ENCODE measurements around the gene MYCBP.

MYCBP gene

DNA sequence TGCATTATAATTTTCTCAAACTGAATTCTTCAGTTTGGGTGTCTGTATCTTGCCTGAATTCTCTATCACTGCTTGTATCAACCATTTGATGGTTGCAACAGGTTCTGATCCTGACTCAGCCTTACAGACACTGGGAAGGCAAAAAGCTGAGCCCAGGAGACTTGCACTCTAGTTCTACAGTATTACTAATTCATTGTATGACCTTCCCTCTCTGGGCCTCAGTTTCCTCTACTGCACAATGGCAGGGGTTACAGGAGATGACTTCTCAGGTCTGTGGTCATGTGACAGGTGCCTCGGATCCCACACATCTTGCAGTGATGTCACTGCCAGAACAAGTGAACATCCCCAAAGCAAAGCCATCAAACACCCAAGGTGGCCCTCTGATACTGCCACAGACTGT, 52.3 kb downstream of the MYCBP start:
- no peak for DNase-seq (ENCODE audit: low read depth in 2 of 2)

DNA sequence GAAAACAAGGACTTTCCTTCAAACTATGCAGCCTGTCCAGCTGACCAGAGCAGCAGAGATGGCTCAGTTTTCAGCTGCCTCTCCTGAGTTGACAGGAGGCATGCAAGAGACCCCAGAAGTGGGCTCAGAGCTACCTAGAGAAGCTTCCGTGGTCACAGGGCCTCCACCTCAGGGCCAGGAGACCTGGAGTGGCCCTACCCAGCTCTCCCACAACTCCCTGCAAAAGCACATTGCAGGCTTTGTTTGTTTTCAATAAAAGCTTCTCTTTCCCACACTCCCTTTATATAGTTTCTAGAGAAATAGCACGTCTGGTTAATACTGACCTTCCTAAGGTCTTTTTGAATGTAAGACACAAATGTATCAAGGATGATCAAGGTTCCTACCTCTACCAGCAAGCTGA, 53.6 kb downstream of the MYCBP start:
- no peak for DNase-seq (ENCODE audit: low read depth in 2 of 2)

DNA sequence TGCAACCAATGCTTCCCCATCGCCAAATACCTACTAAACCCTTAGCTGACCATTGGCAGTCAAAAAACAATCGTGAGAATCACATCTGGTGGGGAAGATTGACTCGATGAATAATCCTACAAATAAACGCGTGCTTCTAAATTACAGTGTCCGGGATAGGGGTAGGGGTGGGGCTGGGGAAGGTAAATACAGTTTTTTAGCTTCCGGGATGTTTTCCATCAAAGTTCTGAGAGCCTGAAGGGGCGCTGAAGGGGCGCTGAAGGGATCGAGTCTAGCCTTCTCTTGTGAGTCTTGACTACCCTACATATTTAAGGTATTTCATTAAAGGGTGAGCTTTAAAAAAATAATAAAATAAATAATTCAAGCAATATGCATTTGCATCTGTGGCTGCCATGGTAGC, 54.1 kb downstream of the MYCBP start:
- no peak for DNase-seq (ENCODE audit: low read depth in 2 of 2)

DNA sequence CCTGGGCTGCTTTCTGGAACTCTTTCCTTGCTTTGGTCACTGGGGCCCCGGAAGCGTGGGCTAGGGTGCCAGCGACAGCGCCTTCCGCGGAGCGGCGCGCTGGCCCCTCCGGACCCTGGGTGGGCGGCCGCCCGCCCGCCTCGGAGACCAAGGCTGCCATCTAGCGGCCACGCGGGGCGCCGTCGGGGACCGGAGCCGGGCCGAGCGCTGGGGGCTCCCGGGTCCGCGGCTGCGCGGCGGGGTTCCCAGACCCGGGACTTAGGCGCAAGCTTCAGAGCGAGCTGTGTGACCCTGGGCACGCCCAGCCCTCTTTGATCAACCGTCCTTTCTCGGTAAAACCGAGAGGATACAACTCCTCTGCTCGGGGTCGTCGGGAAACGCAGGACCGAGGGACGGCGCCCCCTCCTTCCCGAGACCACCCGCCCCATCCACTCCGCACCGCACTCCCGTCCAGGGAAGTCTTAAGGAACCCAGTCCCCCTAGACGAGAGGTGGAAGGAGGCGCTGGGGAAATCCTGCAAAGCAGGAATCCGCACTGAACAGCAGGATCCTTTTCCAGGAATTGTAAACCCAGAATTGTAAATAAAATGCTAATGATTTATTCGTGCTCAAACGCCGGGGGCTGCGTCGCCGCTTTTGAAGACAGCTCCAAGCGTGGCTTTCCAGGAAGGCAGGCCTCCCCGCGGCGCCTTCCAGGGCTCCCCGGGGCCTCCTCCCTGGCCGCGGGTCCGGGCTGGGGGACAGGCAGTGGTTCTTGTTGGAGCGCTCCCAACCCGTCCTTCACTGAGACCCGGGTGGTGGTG, 54.8 kb downstream of the MYCBP start:
- peak in 1 of 2 donors; percentile 9 for DNase-seq (ENCODE audit: low read depth in 2 of 2)

DNA sequence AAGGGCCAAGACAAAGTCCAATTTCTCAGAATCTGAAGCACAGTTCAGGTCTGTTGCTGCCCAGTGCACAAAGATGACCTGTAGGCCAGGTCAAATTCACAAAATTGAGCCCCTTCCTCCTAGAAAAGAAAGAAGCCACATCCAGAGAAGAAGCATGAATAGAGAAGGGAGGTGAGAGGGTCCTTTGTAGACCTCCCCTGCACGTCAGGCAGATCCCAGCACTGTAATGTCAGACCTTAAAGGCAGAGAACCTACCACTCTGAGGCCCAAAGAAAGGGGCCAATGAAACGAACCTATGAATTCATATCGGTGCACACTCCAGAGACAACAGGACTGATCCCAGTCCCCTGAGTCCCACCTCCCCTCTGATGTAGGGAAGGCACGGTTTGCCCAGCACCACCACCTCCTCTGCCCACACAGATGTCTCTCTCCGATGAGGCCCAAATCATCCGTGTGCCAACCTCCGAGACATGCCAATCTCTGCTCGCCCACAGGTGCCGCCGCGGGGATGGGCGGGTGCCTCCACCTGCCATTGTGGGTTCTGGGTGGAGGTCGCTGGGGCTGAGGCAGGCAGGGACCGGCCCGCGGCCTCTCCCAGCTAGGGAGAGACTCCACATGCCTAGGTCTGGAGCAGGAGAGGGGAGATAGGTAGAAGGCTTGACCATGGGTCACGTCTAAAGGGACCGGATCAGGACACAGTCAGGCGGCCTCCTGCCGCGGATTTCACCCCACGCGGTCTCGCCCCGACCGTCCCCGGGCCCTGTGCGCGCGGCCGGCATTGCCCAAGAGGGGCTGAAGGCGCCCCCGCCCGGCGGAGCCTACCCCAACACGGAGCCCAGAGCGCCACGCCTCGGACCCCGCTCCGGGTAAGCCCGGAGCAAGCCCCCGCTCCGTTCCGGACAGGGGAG, 55.6 kb downstream of the MYCBP start:
- DNase-seq (ENCODE audit: low read depth in 2 of 2): no peak

DNA sequence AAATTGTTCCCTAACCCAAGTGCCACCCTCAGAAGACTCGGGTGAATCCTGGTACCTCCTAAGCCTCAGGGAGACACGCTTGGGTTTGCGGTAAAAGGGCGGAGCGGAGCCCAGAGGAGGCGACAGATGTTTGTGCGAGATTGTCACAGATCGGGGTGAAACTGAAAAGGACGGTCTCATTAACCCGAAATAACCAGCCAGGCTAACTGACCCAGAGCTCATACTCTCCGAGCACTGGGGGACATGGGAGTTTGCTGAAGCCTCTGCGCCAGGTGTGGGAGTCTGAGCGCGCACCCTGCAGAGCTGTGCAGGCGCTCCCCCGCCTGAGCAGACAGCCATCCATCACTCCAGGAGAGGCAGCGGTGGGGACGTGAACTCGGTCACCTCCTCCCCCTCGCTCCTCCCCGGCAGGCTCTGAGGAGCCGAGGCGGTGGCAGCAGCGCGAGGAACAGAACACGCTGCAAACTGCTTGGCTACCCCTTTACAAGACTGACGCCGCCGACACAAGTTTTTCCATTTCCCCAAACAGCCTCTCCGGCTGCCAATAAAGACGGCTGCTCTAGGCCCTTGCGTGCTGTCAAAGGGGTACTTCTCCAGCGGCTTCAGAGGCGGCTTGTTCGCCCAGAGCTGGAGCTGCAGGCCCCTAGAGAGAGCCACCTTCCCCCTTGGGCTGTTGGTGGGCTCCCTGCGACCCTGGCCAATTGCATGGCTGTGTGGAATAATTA, 57.1 kb downstream of the MYCBP start:
- DNase-seq (ENCODE audit: low read depth in 2 of 2): no peak

DNA sequence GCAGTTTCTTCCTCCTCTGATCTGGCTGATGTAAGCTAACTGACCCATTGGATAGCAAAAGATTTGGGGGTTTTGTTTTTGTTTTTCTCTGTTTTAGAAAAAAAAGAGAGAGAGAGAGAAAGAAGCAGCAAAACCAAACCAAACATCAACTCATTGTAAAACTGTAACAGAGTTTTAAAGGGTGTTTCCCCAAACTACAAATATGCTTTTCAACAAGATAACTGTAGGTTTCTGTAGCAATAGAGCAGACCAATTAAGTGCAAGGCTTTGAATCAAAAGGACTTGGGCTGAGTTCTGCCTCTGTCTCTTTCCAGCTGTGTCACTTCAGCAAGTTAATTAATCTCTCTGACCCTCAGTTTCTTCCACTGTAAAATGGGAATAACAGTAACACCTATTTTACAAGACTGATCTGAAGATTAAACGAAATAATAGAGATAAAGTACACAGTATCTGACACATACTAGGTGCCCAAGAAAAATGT, 58.1 kb downstream of the MYCBP start:
- DNase-seq (ENCODE audit: low read depth in 2 of 2): no peak

DNA sequence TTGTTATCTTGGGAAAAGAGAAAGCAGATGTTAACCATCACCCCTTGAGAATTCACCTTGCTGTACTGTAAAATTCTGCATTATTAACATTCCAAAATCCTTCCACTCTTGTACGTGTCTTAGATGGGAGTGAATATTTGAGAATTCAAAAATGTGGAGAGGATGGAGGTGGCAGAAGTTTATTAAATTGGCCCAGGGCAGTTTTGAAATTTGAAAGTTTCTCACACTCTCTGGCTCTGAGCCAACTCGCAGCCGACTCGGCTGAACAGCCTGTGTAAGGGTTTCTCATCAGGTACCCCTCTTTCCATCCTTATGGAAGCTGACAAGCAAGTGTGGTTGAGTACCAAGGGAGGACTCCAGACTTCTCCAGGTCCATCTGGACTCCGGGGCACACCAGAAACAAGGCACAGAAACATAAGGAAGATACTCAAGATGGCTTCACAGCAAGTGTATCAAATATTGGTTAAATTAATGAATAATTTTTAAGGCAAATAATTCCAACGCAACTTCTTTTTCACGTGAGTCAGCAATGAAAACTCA, 58.6 kb downstream of the MYCBP start:
- DNase-seq (ENCODE audit: low read depth in 2 of 2): no peak

DNA sequence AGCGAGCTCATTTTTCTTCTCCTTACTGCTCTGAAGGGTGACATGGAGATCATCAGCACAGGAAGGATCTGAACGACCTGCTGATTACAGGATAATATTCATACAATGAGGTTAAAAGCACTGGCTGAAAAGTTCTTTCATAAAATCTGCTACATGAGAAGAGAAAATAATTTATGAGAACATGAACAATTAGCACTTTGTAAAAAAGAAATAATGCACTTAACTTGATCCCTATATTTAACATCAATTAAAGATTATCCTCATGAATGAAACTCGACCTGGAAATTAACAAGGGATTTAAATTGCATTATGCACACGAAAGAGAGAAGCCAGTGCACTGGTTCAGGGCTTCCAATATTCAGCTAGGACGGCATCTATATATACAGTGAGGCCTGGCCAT, 60.2 kb downstream of the MYCBP start:
- DNase-seq (ENCODE audit: low read depth in 2 of 2): no peak
